Adrenal gland (tissue), 12 donors: ENCODE data around the gene PTTG2. TPM values are rescaled to one million over a fixed set of nuclear protein-coding genes. Genes with fewer than 3 reads are reported as not detected.

Experiments
- DNase-seq, 7 donors: peaks; one replicate each; pipeline ENCODE4 v3.0.0-alpha.2; 2019 to 2020
- H3K27ac ChIP-seq, 5 donors: fragments of 200-600 bp; sonication (generic) in 4 of 5; 1 replicate in 3 of 5; 2 replicates in 2 of 5; pipeline versions ENCODE4 v1.5.1 to v1.8.0; 2016 to 2020; ENCODE audit warnings: mild to moderate bottlenecking in 1 of 5
- H3K27me3 ChIP-seq: fragments of 200-600 bp; 2 replicates; pipeline ENCODE4 v1.8.0; 2021
- H3K36me3 ChIP-seq, 2 donors: fragments of 200-600 bp; replicated peaks in 1 of 2; 1 replicate in 1 of 2; 2 replicates in 1 of 2; pipeline versions ENCODE4 v1.5.1 to v1.8.0; 2018 to 2022
- H3K4me1 ChIP-seq, 2 donors: fragments of 200-600 bp; replicated peaks in 1 of 2; 1 replicate in 1 of 2; 2 replicates in 1 of 2; pipeline versions ENCODE4 v1.5.1 to v1.8.0; 2018 to 2021
- H3K4me3 ChIP-seq, 4 donors: fragments of 200-600 bp; sonication (generic) in 3 of 4; one replicate each; pipeline ENCODE4 v1.5.1; 2016 to 2018
- H3K9me3 ChIP-seq, 3 donors: fragments of 200-600 bp; sonication (generic) in 1 of 3; replicated peaks in 1 of 3; 1 replicate in 2 of 3; 2 replicates in 1 of 3; pipeline versions ENCODE4 v1.5.1 to v1.8.0; 2016 to 2021
- CTCF ChIP-seq, 6 experiments: fragments of 450-650 bp in 4 of 6; fragments of 200-600 bp in 2 of 6; sonication (generic) in 1 of 6; IDR thresholded peaks; 1 replicate in 5 of 6; 2 replicates in 1 of 6; pipeline versions ENCODE4 v1.5.1 to v1.8.0; 2016 to 2021; ENCODE audit warnings: antibody characterized with exemption in 6 of 6, mild to moderate bottlenecking in 2 of 6, moderate library complexity in 1 of 6
- POLR2A ChIP-seq, 2 donors: fragments of 450-650 bp; IDR thresholded peaks; one replicate each; pipeline ENCODE4 v1.6.1; 2017; ENCODE audit warnings: antibody characterized with exemption in 2 of 2, mild to moderate bottlenecking in 2 of 2, moderate library complexity in 1 of 2
- WGBS, 4 donors: extraction: QIAGEN DNeasy Blood & Tissue Kit in 2 of 4; methylation state at CpG; one replicate each; pipeline versions ENCODE4 v1.1.5 to v1.1.7; 2013 to 2017; 5-methylcytosine and 5-hydroxymethylcytosine counted together
- intact Hi-C, 2 donors: fragments of 100-400 bp; cut with DNase I; formaldehyde crosslinking; loops; one replicate each; pipeline versions ENCODE4 v1.14.1 to v1.15.0; 2022 to 2023
- polyA plus RNA-seq, 3 donors: library from polyadenylated mRNA; stranded (reverse); fragments of 200-250 nt in 2 of 3; fragments of 350-450 nt in 1 of 3; fragmentation: Illumina TruSeq in 1 of 3; extraction: RNeasy Lipid Tissue Mini Kit (QIAGEN cat#74804) in 1 of 3; gene quantifications; one replicate each; pipeline ENCODE4 v1.2.3, GENCODE V29; 2013 to 2014
- total RNA-seq, 9 donors: library from RNA; depleted of rRNA in 4 of 9; stranded (reverse); fragments of >200 nt in 4 of 9; fragments of 120-200 nt in 1 of 9; fragmentation: NEBNext Ultra II Directional in 1 of 9; extraction: Animal tissue kit (Norgen Biotek cat#: 25700) in 1 of 9; gene quantifications; one replicate each; pipeline versions ENCODE4 v1.1.0 to v1.2.4, GENCODE V29; 2013 to 2023
- donor health status: healthy with polysubstance abuse.
- donor health status: Bipolar disorder and iron deficiency.
- donor health status: DM: yes; HTN: yes; CAD: no.
- donor health status: DM: no; HTN: no; CAD: no.
- donor health status: DM: no; HTN: no; CAD: no.
- donor health status: DM: yes; HTN: yes; CAD: no.

PTTG2 gene
- total and polyA plus RNA-seq, 12 donors: 0.13 to 1.2 (median 0.32) TPM; not detected in 7

GRCh38 chr4:38001927-38002326, 41.7 kb downstream of the PTTG2 start:
- Histone ChIP-seq H3K4me3 (no peak overlapping the region), H3K27ac (no peak overlapping the region), H3K27me3 (no peaks in the 10 kb centered on the region), H3K4me1 (no peaks in the 10 kb centered on the region), H3K9me3 (no peaks in the 10 kb centered on the region), H3K36me3 (no peaks in the 10 kb centered on the region)
- DNase-seq: no peak
- TF ChIP-seq CTCF (IDR thresholded peaks at IDR 0.05): no peak
- TF ChIP-seq POLR2A (IDR thresholded peaks at IDR 0.05): no peak
- intact Hi-C loops: no loop called here
- WGBS, 4 donors: 86 to 93% (median 90%) methylated on average over 3 of the region's 3 CpGs

- H3K9me3 ChIP-seq: no peaks in the 10 kb centered on the region
- no peaks in the 10 kb centered on the region for H3K27me3 ChIP-seq
- H3K4me1 ChIP-seq: no peaks in the 10 kb centered on the region
- H3K4me3 ChIP-seq: no peak overlapping the region
- WGBS, 4 donors: 90 to 94% (median 92%) methylated on average over 3 of the region's 3 CpGs
- no peak for DNase-seq
- H3K36me3 ChIP-seq: no peaks in the 10 kb centered on the region
- TF ChIP-seq CTCF (IDR thresholded peaks at IDR 0.05): no peak
- H3K27ac ChIP-seq: no peak overlapping the region
- intact Hi-C loops: no loop called here
These were observed 42.4 kb downstream of the PTTG2 start for GRCh38 chr4:38002451-38003071.

GRCh38 chr4:38003102-38003501, 42.9 kb downstream of the PTTG2 start:
- no peak overlapping the region for H3K27ac ChIP-seq
- H3K27me3 ChIP-seq: no peaks in the 10 kb centered on the region
- H3K4me3 ChIP-seq: no peak overlapping the region
- 78 to 85% (median 81%) methylated on average over 3 of the region's 3 CpGs for WGBS, 4 donors
- H3K9me3 ChIP-seq: no peaks in the 10 kb centered on the region
- TF ChIP-seq CTCF (IDR thresholded peaks at IDR 0.05) (no peak), POLR2A (IDR thresholded peaks at IDR 0.05) (no peak)
- H3K36me3 ChIP-seq: no peaks in the 10 kb centered on the region
- intact Hi-C loops: no loop called here
- H3K4me1 ChIP-seq: no peaks in the 10 kb centered on the region
- DNase-seq: no peak

- Histone ChIP-seq H3K27me3 (no peaks in the 10 kb centered on the region), H3K9me3 (no peaks in the 10 kb centered on the region), H3K36me3 (no peaks in the 10 kb centered on the region), H3K27ac (no peak overlapping the region), H3K4me1 (no peaks in the 10 kb centered on the region), H3K4me3 (no peak overlapping the region)
- intact Hi-C loops: no loop called here
- TF ChIP-seq POLR2A (IDR thresholded peaks at IDR 0.05): no peak
- DNase-seq: no peak
- 87 to 100% (median 95%) methylated on average over 1 of the region's 1 CpG for WGBS, 4 donors
These were observed 43.4 kb downstream of the PTTG2 start for GRCh38 chr4:38003628-38004027.

- intact Hi-C loops: no loop called here
- Histone ChIP-seq H3K4me3 (no peak overlapping the region), H3K27me3 (no peaks in the 10 kb centered on the region), H3K36me3 (no peaks in the 10 kb centered on the region), H3K27ac (no peak overlapping the region), H3K4me1 (no peaks in the 10 kb centered on the region), H3K9me3 (no peaks in the 10 kb centered on the region)
- no peak for DNase-seq
- TF ChIP-seq CTCF (IDR thresholded peaks at IDR 0.05) (no peak), POLR2A (IDR thresholded peaks at IDR 0.05) (no peak)
- WGBS, 4 donors: 73 to 84% (median 78%) methylated on average over 3 of the region's 3 CpGs
These were observed 43.9 kb downstream of the PTTG2 start for GRCh38 chr4:38004062-38004461.
